Smooth muscle cell (in vitro differentiated cells): ENCODE data around the gene TCP10L. TPM values are rescaled to one million over a fixed set of nuclear protein-coding genes. Genes with fewer than 3 reads are reported as not detected.
A peak's percentile ranks its signal among the peaks of the same experiment; 100 is the strongest.
"Not testable (repeated sequence)": the region's sequence is repeated elsewhere in the genome, so short reads cannot be mapped to it uniquely, and the experiment has no call there.

Experiments used
- DNase-seq: peaks from one replicate; lab custom pipeline; 2025; ENCODE audit not compliant: unreplicated experiment; lab: John Stamatoyannopoulos, UW
- H2AFZ ChIP-seq: fragments of 200-600 bp; sonication (generic); 2 replicates; pipeline ENCODE4 v1.6.0; 2016; ENCODE audit warnings: antibody characterized with exemption, low read depth, mild to moderate bottlenecking
- H3F3A ChIP-seq: fragments of 200-600 bp; sonication (generic); 2 replicates; pipeline ENCODE4 v1.6.0; 2017; ENCODE audit warnings: antibody characterized with exemption, low read depth
- H3K27ac ChIP-seq: fragments of 200-600 bp; sonication (generic); 2 replicates; pipeline ENCODE4 v1.5.1; 2016; ENCODE audit warnings: low read depth, mild to moderate bottlenecking
- H3K27me3 ChIP-seq: fragments of 200-600 bp; sonication (generic); 2 replicates; pipeline ENCODE4 v1.6.1; 2016; ENCODE audit warnings: low read depth, mild to moderate bottlenecking
- H3K36me3 ChIP-seq: fragments of 200-600 bp; sonication (generic); 2 replicates; pipeline ENCODE4 v1.5.1; 2016; ENCODE audit warnings: low read depth
- H3K4me1 ChIP-seq: fragments of 200-600 bp; sonication (generic); 2 replicates; pipeline ENCODE4 v1.5.1; 2016; ENCODE audit warnings: low read depth
- H3K4me2 ChIP-seq: fragments of 200-600 bp; sonication (generic); 2 replicates; pipeline ENCODE4 v1.6.0; 2016; ENCODE audit warnings: mild to moderate bottlenecking
- H3K4me3 ChIP-seq: fragments of 200-600 bp; sonication (generic); 2 replicates; pipeline ENCODE4 v1.5.1; 2016; ENCODE audit warnings: mild to moderate bottlenecking
- H3K79me2 ChIP-seq: fragments of 200-600 bp; sonication (generic); 2 replicates; pipeline ENCODE4 v1.6.0; 2016; ENCODE audit warnings: low read depth, mild to moderate bottlenecking
- H3K9ac ChIP-seq: fragments of 200-600 bp; sonication (generic); 2 replicates; pipeline ENCODE4 v1.6.0; 2016; ENCODE audit warnings: low read depth
- H3K9me3 ChIP-seq: fragments of 200-600 bp; sonication (generic); replicated peaks from 2 replicates; pipeline ENCODE4 v1.5.1; 2016; ENCODE audit warnings: low read depth
- H4K20me1 ChIP-seq: fragments of 200-600 bp; sonication (generic); 2 replicates; pipeline ENCODE4 v1.6.0; 2016; ENCODE audit warnings: low read depth
- WGBS: methylation state at CpG from one replicate; pipeline ENCODE4 v1.1.7; 2016; ENCODE audit warnings: low lambda C conversion rate; 5-methylcytosine and 5-hydroxymethylcytosine counted together
- polyA plus RNA-seq: library from polyadenylated mRNA; unstranded; fragments of >200 nt; fragmentation: Nextera tagmentation; extraction: Ambion mirVana; gene quantifications from 2 replicates; pipeline ENCODE4 v1.2.1, GENCODE V29; 2016
- total RNA-seq: library from RNA; depleted of rRNA; stranded (reverse); fragments of >200 nt; gene quantifications from 2 replicates; pipeline ENCODE4 v1.2.3, GENCODE V29; 2014
- TF ChIP-seq, protein P1 (sequence below): fragments of 200-600 bp; sonication (generic); IDR thresholded peaks from 2 replicates; pipeline ENCODE4 v1.5.1; 2017; ENCODE audit warnings: borderline replicate concordance, mild to moderate bottlenecking, antibody characterized with exemption; ENCODE audit not compliant: insufficient read depth, poor library complexity, severe bottlenecking

Gene TCP10L
- total and polyA plus RNA-seq, 2 experiments from 2014 or later: 0.96 TPM; not detected in 1

DNA sequence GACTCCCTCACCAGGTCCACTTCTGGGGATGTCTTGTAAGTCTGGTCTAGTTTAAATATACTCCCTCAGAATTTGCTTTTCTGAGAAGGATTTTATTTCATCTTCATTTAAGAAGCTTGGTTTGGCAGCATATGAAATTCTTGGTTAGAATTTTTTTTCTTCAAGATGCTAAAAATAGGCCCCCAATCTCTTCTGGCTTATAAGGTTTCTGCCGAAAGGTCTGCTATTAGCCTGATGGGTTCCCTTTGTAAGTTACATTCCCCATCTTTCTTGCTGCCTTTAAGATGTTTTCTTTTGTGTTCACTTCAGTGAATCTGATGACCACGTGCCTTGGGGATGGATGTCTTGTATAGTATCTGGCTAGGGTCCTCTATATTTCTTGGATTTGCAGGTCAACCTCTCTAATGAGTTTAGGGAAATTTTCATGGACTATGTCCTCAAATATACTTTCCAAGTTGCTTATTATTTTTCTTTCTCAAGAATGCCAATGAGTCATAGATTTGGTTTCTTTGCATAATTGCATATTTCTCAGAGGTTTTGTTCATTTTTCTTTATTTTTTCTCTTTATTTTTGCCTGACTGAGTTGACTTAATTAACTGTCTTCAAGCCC is 19.4 kb downstream of the TCP10L start:
- Histone ChIP-seq H3K27me3 (no peaks in the 10 kb centered on the region), H3F3A (no peaks in the 10 kb centered on the region), H3K4me2 (no peak overlapping the region), H2AFZ (no peak overlapping the region), H3K4me1 (no peaks in the 10 kb centered on the region), H3K4me3 (no peak overlapping the region), H4K20me1 (no peaks in the 10 kb centered on the region), H3K36me3 (no peaks in the 10 kb centered on the region), H3K9me3 (no peaks in the 10 kb centered on the region), H3K27ac (no peak overlapping the region), H3K9ac (no peak overlapping the region), H3K79me2 (no peaks in the 10 kb centered on the region)
- TF ChIP-seq, protein P1, sequence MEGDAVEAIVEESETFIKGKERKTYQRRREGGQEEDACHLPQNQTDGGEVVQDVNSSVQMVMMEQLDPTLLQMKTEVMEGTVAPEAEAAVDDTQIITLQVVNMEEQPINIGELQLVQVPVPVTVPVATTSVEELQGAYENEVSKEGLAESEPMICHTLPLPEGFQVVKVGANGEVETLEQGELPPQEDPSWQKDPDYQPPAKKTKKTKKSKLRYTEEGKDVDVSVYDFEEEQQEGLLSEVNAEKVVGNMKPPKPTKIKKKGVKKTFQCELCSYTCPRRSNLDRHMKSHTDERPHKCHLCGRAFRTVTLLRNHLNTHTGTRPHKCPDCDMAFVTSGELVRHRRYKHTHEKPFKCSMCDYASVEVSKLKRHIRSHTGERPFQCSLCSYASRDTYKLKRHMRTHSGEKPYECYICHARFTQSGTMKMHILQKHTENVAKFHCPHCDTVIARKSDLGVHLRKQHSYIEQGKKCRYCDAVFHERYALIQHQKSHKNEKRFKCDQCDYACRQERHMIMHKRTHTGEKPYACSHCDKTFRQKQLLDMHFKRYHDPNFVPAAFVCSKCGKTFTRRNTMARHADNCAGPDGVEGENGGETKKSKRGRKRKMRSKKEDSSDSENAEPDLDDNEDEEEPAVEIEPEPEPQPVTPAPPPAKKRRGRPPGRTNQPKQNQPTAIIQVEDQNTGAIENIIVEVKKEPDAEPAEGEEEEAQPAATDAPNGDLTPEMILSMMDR: no peak
- no peak for DNase-seq
- WGBS: 93% methylated on average over 2 of the region's 2 CpGs

DNA sequence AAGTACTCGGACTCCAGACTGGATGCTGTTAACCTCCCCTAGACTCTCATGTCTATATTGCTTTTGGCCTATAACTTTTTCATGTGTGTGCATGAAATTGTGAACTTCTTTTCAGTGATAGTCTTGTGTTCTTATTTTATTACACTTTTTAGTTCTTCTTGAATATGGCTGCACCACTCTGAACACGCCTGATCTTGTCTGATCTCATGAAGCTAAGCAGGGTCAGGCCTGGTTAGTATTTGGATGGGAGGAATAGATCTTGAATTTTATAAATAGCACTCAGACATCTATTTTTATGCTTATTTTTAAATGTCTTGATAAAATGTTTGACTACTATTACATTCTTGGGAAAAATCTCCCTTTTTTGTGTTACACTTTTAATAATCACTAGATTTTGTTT is 22.4 kb downstream of the TCP10L start:
- H3K9me3 ChIP-seq: no peaks in the 10 kb centered on the region
- WGBS: 91% methylated on average over 2 of the region's 2 CpGs
- peak overlapping the region; percentile 40 for H2AFZ ChIP-seq
- no peak overlapping the region for H3K27ac ChIP-seq
- no peak for DNase-seq
- H3F3A ChIP-seq: no peaks in the 10 kb centered on the region
- no peak overlapping the region for H3K4me2 ChIP-seq
- no peaks in the 10 kb centered on the region for H3K27me3 ChIP-seq
- no peaks in the 10 kb centered on the region for H4K20me1 ChIP-seq
- TF ChIP-seq, protein P1: no peak
- no peak overlapping the region for H3K4me3 ChIP-seq
- H3K79me2 ChIP-seq: no peaks in the 10 kb centered on the region
- no peak overlapping the region for H3K9ac ChIP-seq
- no peaks in the 10 kb centered on the region for H3K4me1 ChIP-seq
- H3K36me3 ChIP-seq: no peaks in the 10 kb centered on the region

DNA sequence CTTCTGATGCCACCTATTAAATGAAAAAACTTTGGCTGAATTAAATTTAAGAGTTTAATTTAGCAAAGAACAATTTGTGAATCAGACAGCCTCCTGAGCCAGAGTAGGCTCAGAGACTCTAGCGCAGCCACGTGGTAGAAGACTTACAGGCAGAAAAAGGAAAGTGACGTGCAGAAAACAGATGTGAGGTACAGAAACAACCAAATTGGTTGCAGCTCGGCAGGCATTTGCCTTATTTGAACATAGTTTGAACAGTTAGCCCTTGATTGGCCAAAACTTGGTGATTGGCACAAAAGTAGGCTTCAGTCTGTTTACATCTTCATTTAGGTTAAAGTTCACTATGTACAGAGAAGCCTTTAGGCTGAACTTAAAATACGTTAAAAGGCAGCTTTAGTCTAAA is 22.9 kb downstream of the TCP10L start:
- no peaks in the 10 kb centered on the region for H3F3A ChIP-seq
- TF ChIP-seq, protein P1: peak; percentile 42
- H3K4me1 ChIP-seq: no peaks in the 10 kb centered on the region
- no peaks in the 10 kb centered on the region for H3K27me3 ChIP-seq
- H2AFZ ChIP-seq: peak overlapping the region; percentile 40
- no peaks in the 10 kb centered on the region for H3K79me2 ChIP-seq
- H4K20me1 ChIP-seq: no peaks in the 10 kb centered on the region
- no peaks in the 10 kb centered on the region for H3K36me3 ChIP-seq
- H3K9me3 ChIP-seq: no peaks in the 10 kb centered on the region
- no peak overlapping the region for H3K4me2 ChIP-seq
- no peak overlapping the region for H3K9ac ChIP-seq
- H3K4me3 ChIP-seq: no peak overlapping the region
- 41% methylated on average over 5 of the region's 5 CpGs for WGBS
- no peak for DNase-seq
- H3K27ac ChIP-seq: no peak overlapping the region

DNA sequence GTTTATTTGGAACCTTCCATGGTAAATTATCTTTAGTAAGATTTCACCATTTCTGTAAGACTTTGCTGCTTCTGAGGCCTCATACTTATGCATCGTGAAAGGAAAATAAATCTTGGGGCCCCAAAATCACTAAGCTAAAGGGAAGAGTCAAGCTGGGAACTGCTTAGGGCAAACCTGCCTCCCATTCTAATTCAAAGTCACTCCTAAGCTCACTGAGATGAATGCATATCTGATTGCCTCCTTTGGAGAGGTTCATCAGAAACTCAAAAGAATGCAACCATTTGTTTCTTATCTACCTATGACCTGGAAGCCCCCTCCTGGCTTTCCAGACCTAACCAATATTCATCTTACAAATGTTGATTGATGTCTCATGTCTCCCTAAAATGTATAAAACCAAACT is 23.8 kb downstream of the TCP10L start:
- H3F3A ChIP-seq, H3K9ac ChIP-seq, H3K79me2 ChIP-seq, H4K20me1 ChIP-seq, H3K27me3 ChIP-seq, H2AFZ ChIP-seq, DNase-seq, H3K9me3 ChIP-seq, H3K4me1 ChIP-seq, H3K4me2 ChIP-seq, H3K27ac ChIP-seq, H3K36me3 ChIP-seq, H3K4me3 ChIP-seq: not testable (repeated sequence)
- WGBS: 48% methylated on average over 1 of the region's 1 CpG
